ENCODE results near the gene RPL6. TPM values are rescaled to one million over a fixed set of nuclear protein-coding genes. Genes with fewer than 3 reads are reported as not detected.

The RPL6 gene
- polyA plus RNA-seq, 3 donors: 1,347 to 3,206 (median 1,977) TPM

Other genes with a start within 250 kb of the RPL6 start
- 10 to 100 TPM in 2 of 3 donors, 1 to 10 TPM in 1; 4.0 to 16.6 (median 10.1) TPM for gene HECTD4, start 27.2 kb downstream of the RPL6 start, polyA plus RNA-seq
- 10 to 100 TPM; 15.0 to 92.0 (median 49.5) TPM for gene PTPN11, start 9.3 kb upstream of the RPL6 start, polyA plus RNA-seq